T-helper 22 cell (primary cell): Measurements from ENCODE around the gene TSTD2.

Experiments used
- DNase-seq: peaks from one replicate; pipeline ENCODE4 v3.0.0-alpha.2; 2020; ENCODE audit warnings: low read depth

TSTD2 gene

GRCh38 chr9:97562542-97562941 lies 70.6 kb downstream of the TSTD2 start:
- DNase-seq, result no peak

- no peak for DNase-seq
Measured at GRCh38 chr9:97561501-97561900, 71.7 kb downstream of the TSTD2 start.

- no peak for DNase-seq
Measured at GRCh38 chr9:97560851-97561250, 72.3 kb downstream of the TSTD2 start.

GRCh38 chr9:97560154-97560553 lies 73.0 kb downstream of the TSTD2 start:
- DNase-seq, result no peak

- no peak for DNase-seq
Measured at GRCh38 chr9:97559111-97559514, 74.1 kb downstream of the TSTD2 start.

- no peak for DNase-seq
Measured at GRCh38 chr9:97558701-97559101, 74.5 kb downstream of the TSTD2 start.

- no peak for DNase-seq
Measured at GRCh38 chr9:97557606-97558095, 75.5 kb downstream of the TSTD2 start.

GRCh38 chr9:97556721-97557605 lies 76.2 kb downstream of the TSTD2 start:
- no peak for DNase-seq

GRCh38 chr9:97556036-97556720 lies 77.0 kb downstream of the TSTD2 start:
- DNase-seq, result no peak

GRCh38 chr9:97555164-97555563 lies 78.0 kb downstream of the TSTD2 start:
- no peak for DNase-seq

- DNase-seq, result no peak
Measured at GRCh38 chr9:97554566-97555075, 78.5 kb downstream of the TSTD2 start.

- DNase-seq, result no peak
Measured at GRCh38 chr9:97553841-97554240, 79.3 kb downstream of the TSTD2 start.

- no peak for DNase-seq
Measured at GRCh38 chr9:97553141-97553540, 80.0 kb downstream of the TSTD2 start.

- DNase-seq, result no peak
Measured at GRCh38 chr9:97551308-97551707, 81.9 kb downstream of the TSTD2 start.

- no peak for DNase-seq
Measured at GRCh38 chr9:97550386-97550785, 82.8 kb downstream of the TSTD2 start.
